GM23338 (cell line): ENCODE data around the gene CARHSP1.

Experiments
- EZH2phosphoT487 ChIP-seq: fragments of 200-600 bp; sonication (generic); IDR thresholded peaks from one replicate; pipeline ENCODE4 v1.8.1; 2018; ENCODE audit warnings: antibody characterized with exemption; ENCODE audit not compliant: unreplicated experiment
- JUNB ChIP-seq: IDR thresholded peaks from one replicate; pipeline ENCODE4 v1.6.1; 2016; ENCODE audit warnings: antibody characterized with exemption; ENCODE audit not compliant: unreplicated experiment
- ZNF114 ChIP-seq: fragments of 250-450 bp; sonication (Bioruptor Pico); IDR thresholded peaks from 2 replicates; pipeline ENCODE4 v1.5.0; 2020; ENCODE audit warnings: mild to moderate bottlenecking, moderate library complexity
- TF ChIP-seq, protein P1 (sequence below), 2 experiments: fragments of 200-600 bp in 1 of 2; sonication (generic) in 1 of 2; conservative IDR thresholded peaks; 2 replicates each; pipeline versions ENCODE4 v1.5.1 to v1.6.1; 2016 to 2017; ENCODE audit warnings: antibody characterized with exemption in 2 of 2, low read depth in 2 of 2, mild to moderate bottlenecking in 2 of 2, moderate library complexity in 1 of 2
- TF ChIP-seq, protein P2 (sequence below): IDR thresholded peaks from one replicate; pipeline ENCODE4 v1.6.1; 2018; ENCODE audit warnings: antibody characterized with exemption; ENCODE audit not compliant: unreplicated experiment
- TF ChIP-seq, protein P3 (sequence below): IDR thresholded peaks from 2 replicates; pipeline ENCODE4 v1.6.1; 2016; ENCODE audit warnings: antibody characterized with exemption

DNA sequence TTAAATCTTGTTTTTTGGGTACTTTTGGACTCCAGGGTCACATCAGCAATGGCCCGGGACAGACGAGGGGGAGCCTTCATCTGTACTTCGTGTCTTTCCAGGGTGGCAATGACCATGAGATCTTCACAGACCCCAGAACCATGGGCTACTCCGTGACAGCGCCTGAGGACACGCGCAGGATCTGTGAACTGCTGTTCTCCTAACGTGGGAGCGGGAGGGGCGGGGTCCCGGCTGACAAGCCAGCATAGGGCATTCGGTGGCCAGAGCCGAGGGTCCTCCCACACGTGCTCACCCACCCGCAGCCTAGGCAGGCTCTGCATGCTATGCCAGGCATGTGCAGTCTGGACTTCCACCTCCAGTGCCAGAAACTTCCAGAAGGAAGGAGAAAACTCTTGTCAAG, 21.2 kb downstream of the CARHSP1 start:
- TF ChIP-seq EZH2phosphoT487 (no peak), ZNF114 (CRISPR knock-in tag) (no peak), JUNB (no peak)
- TF ChIP-seq, protein P1, sequence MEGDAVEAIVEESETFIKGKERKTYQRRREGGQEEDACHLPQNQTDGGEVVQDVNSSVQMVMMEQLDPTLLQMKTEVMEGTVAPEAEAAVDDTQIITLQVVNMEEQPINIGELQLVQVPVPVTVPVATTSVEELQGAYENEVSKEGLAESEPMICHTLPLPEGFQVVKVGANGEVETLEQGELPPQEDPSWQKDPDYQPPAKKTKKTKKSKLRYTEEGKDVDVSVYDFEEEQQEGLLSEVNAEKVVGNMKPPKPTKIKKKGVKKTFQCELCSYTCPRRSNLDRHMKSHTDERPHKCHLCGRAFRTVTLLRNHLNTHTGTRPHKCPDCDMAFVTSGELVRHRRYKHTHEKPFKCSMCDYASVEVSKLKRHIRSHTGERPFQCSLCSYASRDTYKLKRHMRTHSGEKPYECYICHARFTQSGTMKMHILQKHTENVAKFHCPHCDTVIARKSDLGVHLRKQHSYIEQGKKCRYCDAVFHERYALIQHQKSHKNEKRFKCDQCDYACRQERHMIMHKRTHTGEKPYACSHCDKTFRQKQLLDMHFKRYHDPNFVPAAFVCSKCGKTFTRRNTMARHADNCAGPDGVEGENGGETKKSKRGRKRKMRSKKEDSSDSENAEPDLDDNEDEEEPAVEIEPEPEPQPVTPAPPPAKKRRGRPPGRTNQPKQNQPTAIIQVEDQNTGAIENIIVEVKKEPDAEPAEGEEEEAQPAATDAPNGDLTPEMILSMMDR (conservative IDR thresholded peaks at IDR 0.05; ENCODE audit: low read depth in 2 of 2), result no peak
- TF ChIP-seq, protein P2, sequence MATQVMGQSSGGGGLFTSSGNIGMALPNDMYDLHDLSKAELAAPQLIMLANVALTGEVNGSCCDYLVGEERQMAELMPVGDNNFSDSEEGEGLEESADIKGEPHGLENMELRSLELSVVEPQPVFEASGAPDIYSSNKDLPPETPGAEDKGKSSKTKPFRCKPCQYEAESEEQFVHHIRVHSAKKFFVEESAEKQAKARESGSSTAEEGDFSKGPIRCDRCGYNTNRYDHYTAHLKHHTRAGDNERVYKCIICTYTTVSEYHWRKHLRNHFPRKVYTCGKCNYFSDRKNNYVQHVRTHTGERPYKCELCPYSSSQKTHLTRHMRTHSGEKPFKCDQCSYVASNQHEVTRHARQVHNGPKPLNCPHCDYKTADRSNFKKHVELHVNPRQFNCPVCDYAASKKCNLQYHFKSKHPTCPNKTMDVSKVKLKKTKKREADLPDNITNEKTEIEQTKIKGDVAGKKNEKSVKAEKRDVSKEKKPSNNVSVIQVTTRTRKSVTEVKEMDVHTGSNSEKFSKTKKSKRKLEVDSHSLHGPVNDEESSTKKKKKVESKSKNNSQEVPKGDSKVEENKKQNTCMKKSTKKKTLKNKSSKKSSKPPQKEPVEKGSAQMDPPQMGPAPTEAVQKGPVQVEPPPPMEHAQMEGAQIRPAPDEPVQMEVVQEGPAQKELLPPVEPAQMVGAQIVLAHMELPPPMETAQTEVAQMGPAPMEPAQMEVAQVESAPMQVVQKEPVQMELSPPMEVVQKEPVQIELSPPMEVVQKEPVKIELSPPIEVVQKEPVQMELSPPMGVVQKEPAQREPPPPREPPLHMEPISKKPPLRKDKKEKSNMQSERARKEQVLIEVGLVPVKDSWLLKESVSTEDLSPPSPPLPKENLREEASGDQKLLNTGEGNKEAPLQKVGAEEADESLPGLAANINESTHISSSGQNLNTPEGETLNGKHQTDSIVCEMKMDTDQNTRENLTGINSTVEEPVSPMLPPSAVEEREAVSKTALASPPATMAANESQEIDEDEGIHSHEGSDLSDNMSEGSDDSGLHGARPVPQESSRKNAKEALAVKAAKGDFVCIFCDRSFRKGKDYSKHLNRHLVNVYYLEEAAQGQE, result no peak
- TF ChIP-seq, protein P3, sequence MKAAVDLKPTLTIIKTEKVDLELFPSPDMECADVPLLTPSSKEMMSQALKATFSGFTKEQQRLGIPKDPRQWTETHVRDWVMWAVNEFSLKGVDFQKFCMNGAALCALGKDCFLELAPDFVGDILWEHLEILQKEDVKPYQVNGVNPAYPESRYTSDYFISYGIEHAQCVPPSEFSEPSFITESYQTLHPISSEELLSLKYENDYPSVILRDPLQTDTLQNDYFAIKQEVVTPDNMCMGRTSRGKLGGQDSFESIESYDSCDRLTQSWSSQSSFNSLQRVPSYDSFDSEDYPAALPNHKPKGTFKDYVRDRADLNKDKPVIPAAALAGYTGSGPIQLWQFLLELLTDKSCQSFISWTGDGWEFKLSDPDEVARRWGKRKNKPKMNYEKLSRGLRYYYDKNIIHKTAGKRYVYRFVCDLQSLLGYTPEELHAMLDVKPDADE, result no peak
